DND-41 (cell line): ENCODE results near the gene ROBO2.

Source experiments
- ATAC-seq: fragments of 200-7000 bp; cut with Tn5 transposase; 3 replicates; pipeline ENCODE4 v1.9.1; 2021; ENCODE audit warnings: low read depth; ENCODE audit not compliant: insufficient read depth
- DNase-seq: peaks from one replicate; pipeline ENCODE4 v3.0.0-alpha.2; 2020
- H2AFZ ChIP-seq: 2 replicates; pipeline ENCODE4 v1.6.0; 2012; ENCODE audit warnings: low read depth, low read length
- H3K27ac ChIP-seq: 2 replicates; pipeline ENCODE4 v1.5.1; 2012; ENCODE audit warnings: low read length, inconsistent platforms
- H3K27me3 ChIP-seq: fragments of 200-600 bp; sonication (generic); 2 replicates; pipeline ENCODE4 v1.6.0; 2012; ENCODE audit warnings: low read length, mild to moderate bottlenecking, inconsistent platforms; ENCODE audit not compliant: insufficient read depth, poor library complexity
- H3K36me3 ChIP-seq: 2 replicates; pipeline ENCODE4 v1.5.1; 2012; ENCODE audit warnings: low read length, inconsistent platforms; ENCODE audit not compliant: insufficient read depth
- H3K4me1 ChIP-seq: 2 replicates; pipeline ENCODE4 v1.5.1; 2012; ENCODE audit warnings: mild to moderate bottlenecking, low read length; ENCODE audit not compliant: insufficient read depth
- H3K4me2 ChIP-seq: 2 replicates; pipeline ENCODE4 v1.6.0; 2012; ENCODE audit warnings: mild to moderate bottlenecking, moderate library complexity, low read length, inconsistent platforms; ENCODE audit not compliant: insufficient read depth
- H3K4me3 ChIP-seq, 2 experiments: fragments of 200-600 bp in 1 of 2; shearing (Covaris generic) in 1 of 2; 2 replicates each; pipeline ENCODE4 v1.5.1; 2012 to 2016; ENCODE audit warnings: inconsistent platforms in 2 of 2, low read length in 2 of 2, mild to moderate bottlenecking in 2 of 2, low read depth in 1 of 2, moderate library complexity in 1 of 2
- H3K79me2 ChIP-seq: 2 replicates; pipeline ENCODE4 v1.6.0; 2012; ENCODE audit warnings: low read length, inconsistent platforms; ENCODE audit not compliant: insufficient read depth
- H3K9ac ChIP-seq: 2 replicates; pipeline ENCODE4 v1.6.0; 2012; ENCODE audit warnings: low read depth, mild to moderate bottlenecking, inconsistent platforms, low read length, moderate library complexity
- H3K9me3 ChIP-seq: 2 replicates; pipeline ENCODE4 v1.5.1; 2012; ENCODE audit warnings: low read length, moderate library complexity, mild to moderate bottlenecking, inconsistent platforms; ENCODE audit not compliant: insufficient read depth, severe bottlenecking
- H4K20me1 ChIP-seq: 2 replicates; pipeline ENCODE4 v1.6.0; 2012; ENCODE audit warnings: low read length; ENCODE audit not compliant: insufficient read depth
- CTCF ChIP-seq: IDR thresholded peaks from 2 replicates; pipeline ENCODE4 v1.5.1; 2012; ENCODE audit warnings: borderline replicate concordance, low read length, moderate library complexity, mild to moderate bottlenecking; ENCODE audit not compliant: poor library complexity, severe bottlenecking; ENCODE audit errors: extremely low read depth
- EZH2 ChIP-seq: IDR thresholded peaks from 3 replicates; pipeline ENCODE4 v1.6.1; 2012; ENCODE audit warnings: borderline replicate concordance, low read depth, mild to moderate bottlenecking, moderate library complexity, low read length, inconsistent platforms; ENCODE audit not compliant: severe bottlenecking

ROBO2 gene

GRCh38 chr3:77529522-77529921 is 489.6 kb downstream of the ROBO2 start:
- Histone ChIP-seq H3K27ac (no peak overlapping the region), H4K20me1 (no peaks in the 10 kb centered on the region), H3K36me3 (no peaks in the 10 kb centered on the region), H3K9ac (no peak overlapping the region), H3K9me3 (no peaks in the 10 kb centered on the region), H3K4me1 (no peaks in the 10 kb centered on the region), H3K4me2 (no peak overlapping the region), H3K79me2 (no peaks in the 10 kb centered on the region), H3K4me3 (no peak overlapping the region), H2AFZ (no peak overlapping the region), H3K27me3 (no peaks in the 10 kb centered on the region)
- no peak for TF ChIP-seq EZH2
- ATAC-seq: no peak
- DNase-seq: no peak

- no peak for DNase-seq
- TF ChIP-seq EZH2 (no peak), CTCF (no peak)
- no peak overlapping the region for H3K4me2 ChIP-seq
These were observed 491.0 kb downstream of the ROBO2 start for GRCh38 chr3:77530870-77531269.

GRCh38 chr3:77535116-77535515 is 495.2 kb downstream of the ROBO2 start:
- Histone ChIP-seq H3K9me3 (no peaks in the 10 kb centered on the region), H3K36me3 (no peaks in the 10 kb centered on the region), H3K27ac (no peak overlapping the region), H3K4me3 (no peak overlapping the region), H3K4me2 (no peak overlapping the region), H3K27me3 (no peaks in the 10 kb centered on the region), H4K20me1 (no peaks in the 10 kb centered on the region), H3K79me2 (no peaks in the 10 kb centered on the region), H2AFZ (no peak overlapping the region), H3K4me1 (no peaks in the 10 kb centered on the region), H3K9ac (no peak overlapping the region)
- no peak for ATAC-seq
- TF ChIP-seq EZH2: no peak
- TF ChIP-seq CTCF: no peak
- no peak for DNase-seq

More at GRCh38 chr3:77530870-77531269, 491.0 kb downstream of the ROBO2 start:
- no peak for ATAC-seq
- H4K20me1 ChIP-seq: no peaks in the 10 kb centered on the region
- H3K36me3 ChIP-seq: no peaks in the 10 kb centered on the region
- no peak overlapping the region for H3K27ac ChIP-seq
- no peaks in the 10 kb centered on the region for H3K4me1 ChIP-seq
- no peak overlapping the region for H2AFZ ChIP-seq
- H3K27me3 ChIP-seq: no peaks in the 10 kb centered on the region
- no peaks in the 10 kb centered on the region for H3K79me2 ChIP-seq
- no peak overlapping the region for H3K4me3 ChIP-seq
- H3K9me3 ChIP-seq: no peaks in the 10 kb centered on the region
- no peak overlapping the region for H3K9ac ChIP-seq

- TF ChIP-seq CTCF: no peak
- no peak for TF ChIP-seq EZH2
- no peak for DNase-seq
- Histone ChIP-seq H3K4me3 (no peak overlapping the region), H3K36me3 (no peaks in the 10 kb centered on the region), H3K9me3 (no peaks in the 10 kb centered on the region), H3K4me2 (no peak overlapping the region), H3K79me2 (no peaks in the 10 kb centered on the region), H3K27ac (no peak overlapping the region), H4K20me1 (no peaks in the 10 kb centered on the region), H2AFZ (no peak overlapping the region), H3K27me3 (no peaks in the 10 kb centered on the region), H3K4me1 (no peaks in the 10 kb centered on the region), H3K9ac (no peak overlapping the region)
- ATAC-seq: no peak
These were observed 496.3 kb downstream of the ROBO2 start for GRCh38 chr3:77536038-77536775.
